Lung (tissue), 12 donors: ENCODE measurements around the gene CNTRL. TPM values are rescaled to one million over a fixed set of nuclear protein-coding genes. Genes with fewer than 3 reads are reported as not detected.

Experiments
- ATAC-seq: fragments of 200-7000 bp; cut with Tn5 transposase; one replicate; pipeline ENCODE4 v1.9.1; 2020; ENCODE audit warnings: moderate number of reproducible peaks; ENCODE audit not compliant: insufficient read depth, low FRiP score
- DNase-seq, 3 donors: peaks; one replicate each; pipeline ENCODE4 v3.0.0-alpha.2; 2013 to 2017
- H3K27ac ChIP-seq, 2 donors: one replicate each; pipeline ENCODE4 v1.5.1; 2013; ENCODE audit warnings: mild to moderate bottlenecking in 2 of 2, moderate library complexity in 2 of 2, control low read depth in 1 of 2, inconsistent platforms in 1 of 2, low read depth in 1 of 2, low read length in 1 of 2
- H3K27me3 ChIP-seq, 3 donors: one replicate each; pipeline ENCODE4 v1.5.1; 2013; ENCODE audit warnings: low read length in 2 of 3; ENCODE audit not compliant: control insufficient read depth in 3 of 3, insufficient read depth in 3 of 3
- H3K36me3 ChIP-seq, 4 donors: one replicate each; pipeline ENCODE4 v1.5.1; 2013; ENCODE audit warnings: low read length in 4 of 4, mild to moderate bottlenecking in 1 of 4, moderate library complexity in 1 of 4; ENCODE audit not compliant: control insufficient read depth in 4 of 4, insufficient read depth in 4 of 4
- H3K4me1 ChIP-seq, 5 donors: one replicate each; pipeline ENCODE4 v1.5.1; 2013; ENCODE audit warnings: low read length in 5 of 5, mild to moderate bottlenecking in 2 of 5, moderate library complexity in 1 of 5; ENCODE audit not compliant: control insufficient read depth in 5 of 5, insufficient read depth in 5 of 5
- H3K4me3 ChIP-seq: one replicate; pipeline ENCODE4 v1.5.1; 2013; ENCODE audit warnings: mild to moderate bottlenecking, control low read depth, moderate library complexity
- H3K9ac ChIP-seq, 2 donors: one replicate each; pipeline ENCODE4 v1.5.1; 2013; ENCODE audit warnings: low read length in 2 of 2, control low read depth in 1 of 2; ENCODE audit not compliant: insufficient read depth in 1 of 2
- H3K9me3 ChIP-seq, 4 donors: one replicate each; pipeline ENCODE4 v1.5.1; 2013; ENCODE audit warnings: low read length in 3 of 4, mild to moderate bottlenecking in 1 of 4, moderate library complexity in 1 of 4; ENCODE audit not compliant: control insufficient read depth in 4 of 4, insufficient read depth in 3 of 4
- WGBS, 2 donors: extraction: QIAGEN DNeasy Blood & Tissue Kit; methylation state at CpG; one replicate each; pipeline ENCODE4 v1.1.7; 2013; 5-methylcytosine and 5-hydroxymethylcytosine counted together
- polyA plus RNA-seq, 2 donors: library from polyadenylated mRNA; stranded (reverse); fragments of 200-250 nt; gene quantifications; one replicate each; pipeline ENCODE4 v1.2.1, GENCODE V29; 2013
- total RNA-seq, 2 donors: library from RNA; depleted of rRNA in 1 of 2; stranded (reverse); fragments of >200 nt in 1 of 2; gene quantifications; one replicate each; pipeline ENCODE4 v1.2.1, GENCODE V29; 2014 to 2021
- TF ChIP-seq, protein P1 (sequence below): IDR thresholded peaks from 2 replicates; pipeline ENCODE4 v1.5.1; 2012; ENCODE audit warnings: mild to moderate bottlenecking; ENCODE audit errors: control extremely low read depth, extremely low read depth
- donor health status: control.
- donor health status: control.
- donor health status: Bipolar disorder and iron deficiency.
- donor health status: healthy.
- donor health status: DM: yes; HTN: yes; CAD: no.

Gene CNTRL
- total and polyA plus RNA-seq, 4 donors: 9.5 to 42.9 (median 18.3) TPM

DNA sequence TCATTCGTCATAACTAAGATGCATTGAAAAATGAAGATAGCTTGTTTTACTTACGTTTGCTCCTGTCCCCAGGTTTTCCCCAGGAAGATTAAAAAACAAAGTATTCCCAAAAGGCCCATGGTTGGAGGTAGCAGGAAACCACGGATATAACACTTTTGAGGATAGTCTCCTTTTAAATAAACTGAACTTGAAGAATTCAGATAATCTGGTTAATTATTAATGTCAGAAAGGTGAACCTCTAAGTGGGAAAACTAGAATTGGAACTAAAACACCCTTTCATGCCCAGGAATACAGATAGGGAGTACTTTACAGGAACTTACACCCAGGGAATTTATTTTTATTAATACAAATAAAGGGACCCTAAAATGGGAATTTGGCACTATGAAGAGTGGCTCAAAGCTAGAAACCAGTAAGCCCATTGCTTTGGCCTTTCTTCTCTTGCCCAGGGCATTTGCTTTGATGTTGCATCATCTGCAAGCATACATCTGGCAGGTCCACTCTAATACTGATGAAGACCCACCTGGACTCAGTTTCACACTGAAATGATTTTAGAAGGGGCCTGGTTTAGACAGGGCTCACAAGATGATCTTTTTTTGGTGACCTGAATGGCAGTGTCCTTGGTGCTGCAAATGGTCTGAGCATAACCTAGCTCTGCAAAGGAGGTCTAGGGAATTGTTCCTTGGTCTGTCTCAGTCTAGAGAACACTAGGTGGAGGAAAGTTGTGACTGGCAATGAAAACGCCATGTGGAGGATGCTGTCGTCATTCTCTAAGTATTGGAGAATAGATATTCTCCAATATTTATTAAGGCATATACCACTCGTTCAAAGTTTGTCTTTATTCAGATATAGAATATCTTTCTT, 24.4 kb upstream of the CNTRL start, which contains the start of gene C5:
C5 (minus strand) TSS at position 148 of the 861 bp plus-strand sequence; CDS start at position 119, 29 bp downstream.
- no peak within 1 kb of the TSS for H3K4me3 ChIP-seq
- no peaks in the 10 kb centered on the region for H3K36me3 ChIP-seq
- DNase-seq (peak in 1 of 3 donors; percentile 13), ATAC-seq (no peak)
- TF ChIP-seq, protein P1, sequence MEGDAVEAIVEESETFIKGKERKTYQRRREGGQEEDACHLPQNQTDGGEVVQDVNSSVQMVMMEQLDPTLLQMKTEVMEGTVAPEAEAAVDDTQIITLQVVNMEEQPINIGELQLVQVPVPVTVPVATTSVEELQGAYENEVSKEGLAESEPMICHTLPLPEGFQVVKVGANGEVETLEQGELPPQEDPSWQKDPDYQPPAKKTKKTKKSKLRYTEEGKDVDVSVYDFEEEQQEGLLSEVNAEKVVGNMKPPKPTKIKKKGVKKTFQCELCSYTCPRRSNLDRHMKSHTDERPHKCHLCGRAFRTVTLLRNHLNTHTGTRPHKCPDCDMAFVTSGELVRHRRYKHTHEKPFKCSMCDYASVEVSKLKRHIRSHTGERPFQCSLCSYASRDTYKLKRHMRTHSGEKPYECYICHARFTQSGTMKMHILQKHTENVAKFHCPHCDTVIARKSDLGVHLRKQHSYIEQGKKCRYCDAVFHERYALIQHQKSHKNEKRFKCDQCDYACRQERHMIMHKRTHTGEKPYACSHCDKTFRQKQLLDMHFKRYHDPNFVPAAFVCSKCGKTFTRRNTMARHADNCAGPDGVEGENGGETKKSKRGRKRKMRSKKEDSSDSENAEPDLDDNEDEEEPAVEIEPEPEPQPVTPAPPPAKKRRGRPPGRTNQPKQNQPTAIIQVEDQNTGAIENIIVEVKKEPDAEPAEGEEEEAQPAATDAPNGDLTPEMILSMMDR: no peak
- no peak within 1 kb of the TSS for H3K9ac ChIP-seq
- H3K27ac ChIP-seq: no peak within 1 kb of the TSS
- H3K9me3 ChIP-seq: no peaks in the 10 kb centered on the region
- no peaks in the 10 kb centered on the region for H3K4me1 ChIP-seq
- no peaks in the 10 kb centered on the region for H3K27me3 ChIP-seq
- 77 to 90% methylated on average over 6 of the region's 6 CpGs for WGBS, 2 donors

DNA sequence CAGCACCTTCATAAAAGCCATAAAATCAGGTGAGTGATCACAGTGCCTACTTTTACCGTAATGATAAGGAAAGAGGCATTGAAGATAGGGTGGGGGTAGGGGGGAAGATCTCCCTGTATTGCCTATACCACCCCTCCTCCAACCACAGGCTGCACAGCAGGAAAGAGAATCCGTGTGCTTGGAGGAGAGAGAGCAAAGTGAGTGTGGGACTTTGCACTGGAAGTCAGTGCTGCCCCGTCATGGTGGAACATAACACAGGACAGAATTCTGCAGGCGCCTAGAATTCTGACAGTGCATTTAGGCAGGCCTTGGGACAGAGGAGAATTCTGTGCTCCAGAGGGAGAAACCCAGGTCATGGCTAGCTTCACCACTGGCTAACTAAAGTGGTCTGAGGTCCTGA, 21.2 kb upstream of the CNTRL start:
- H3K36me3 ChIP-seq: peaks cover 0 to 4% (median 0%) of the 10 kb centered on the region in 4 donors

DNA sequence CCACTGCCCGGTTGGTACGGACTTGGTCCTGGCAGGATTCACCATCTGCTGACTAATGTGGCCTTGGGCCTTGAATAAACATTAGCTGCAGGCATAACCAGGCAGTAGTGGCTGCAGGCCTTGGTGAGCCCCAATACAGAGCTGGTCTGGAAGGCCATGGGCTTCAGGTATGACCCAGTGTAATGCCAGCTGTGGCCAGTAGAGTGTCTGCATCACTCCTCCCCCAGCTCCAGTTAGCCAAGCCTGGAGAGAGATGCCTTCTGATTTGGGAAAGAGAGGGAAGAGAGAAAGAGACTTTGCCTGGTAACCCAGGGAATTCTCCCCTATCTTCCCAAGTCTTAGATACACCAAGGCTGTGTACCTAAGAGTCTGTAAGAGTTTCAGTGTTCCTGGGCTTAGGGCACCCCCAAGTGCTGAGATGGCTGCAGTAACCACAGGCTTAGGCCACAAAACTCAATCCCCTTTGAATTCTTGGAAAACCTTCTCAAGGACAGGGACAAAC, 19.1 kb upstream of the CNTRL start:
- H3K4me1 ChIP-seq: no peaks in the 10 kb centered on the region
- H3K27ac ChIP-seq: no peak overlapping the region
- no peak overlapping the region for H3K9ac ChIP-seq
- DNase-seq (no peak), ATAC-seq (no peak)
- no peak overlapping the region for H3K4me3 ChIP-seq
- WGBS, 2 donors: 90% methylated on average over 2 of the region's 2 CpGs
- TF ChIP-seq, protein P1: no peak
- H3K36me3 ChIP-seq: peaks cover 0 to 4% (median 0%) of the 10 kb centered on the region in 4 donors
- H3K9me3 ChIP-seq: peaks cover 0 to 2% (median 0%) of the 10 kb centered on the region in 4 donors
- H3K27me3 ChIP-seq: no peaks in the 10 kb centered on the region

More for the DNA sequence above, 21.2 kb upstream of the CNTRL start:
- 66 to 81% methylated on average over 4 of the region's 4 CpGs for WGBS, 2 donors
- H3K27ac ChIP-seq: no peak overlapping the region
- H3K9me3 ChIP-seq: peaks cover 0 to 2% (median 0%) of the 10 kb centered on the region in 4 donors
- H3K27me3 ChIP-seq: no peaks in the 10 kb centered on the region
- no peak for ATAC-seq
- H3K4me1 ChIP-seq: no peaks in the 10 kb centered on the region
- TF ChIP-seq, protein P1: no peak
- DNase-seq: no peak
- no peak overlapping the region for H3K9ac ChIP-seq
- no peak overlapping the region for H3K4me3 ChIP-seq
